Right ventricle myocardium superior (tissue), 1 donor: Measurements from ENCODE around the gene ZNF793. TPM values are rescaled to one million over a fixed set of nuclear protein-coding genes. Genes with fewer than 3 reads are reported as not detected.

Source experiments
- ATAC-seq: fragments of 200-7000 bp; cut with Tn5 transposase; one replicate; pipeline ENCODE4 v1.9.1; 2020; ENCODE audit warnings: mild to moderate bottlenecking; ENCODE audit not compliant: poor library complexity
- DNase-seq: peaks from one replicate; pipeline ENCODE4 v3.0.0-alpha.2; 2020
- intact Hi-C: fragments of 100-400 bp; cut with DNase I; formaldehyde crosslinking; loops from one replicate; pipeline ENCODE4 v1.11.2; 2022
- total RNA-seq: library from RNA; stranded (reverse); fragmentation: NEBNext Ultra II Directional; extraction: Animal tissue kit (Norgen Biotek cat#: 25700); gene quantifications from one replicate; pipeline ENCODE4 v1.2.1, GENCODE V29; 2021
- donor health status: DM: no; HTN: yes; CAD: no; lungs with severe emphysema.

ZNF793 gene
- total RNA-seq, 1 donor from 2014 or later: 5.7 TPM

DNA sequence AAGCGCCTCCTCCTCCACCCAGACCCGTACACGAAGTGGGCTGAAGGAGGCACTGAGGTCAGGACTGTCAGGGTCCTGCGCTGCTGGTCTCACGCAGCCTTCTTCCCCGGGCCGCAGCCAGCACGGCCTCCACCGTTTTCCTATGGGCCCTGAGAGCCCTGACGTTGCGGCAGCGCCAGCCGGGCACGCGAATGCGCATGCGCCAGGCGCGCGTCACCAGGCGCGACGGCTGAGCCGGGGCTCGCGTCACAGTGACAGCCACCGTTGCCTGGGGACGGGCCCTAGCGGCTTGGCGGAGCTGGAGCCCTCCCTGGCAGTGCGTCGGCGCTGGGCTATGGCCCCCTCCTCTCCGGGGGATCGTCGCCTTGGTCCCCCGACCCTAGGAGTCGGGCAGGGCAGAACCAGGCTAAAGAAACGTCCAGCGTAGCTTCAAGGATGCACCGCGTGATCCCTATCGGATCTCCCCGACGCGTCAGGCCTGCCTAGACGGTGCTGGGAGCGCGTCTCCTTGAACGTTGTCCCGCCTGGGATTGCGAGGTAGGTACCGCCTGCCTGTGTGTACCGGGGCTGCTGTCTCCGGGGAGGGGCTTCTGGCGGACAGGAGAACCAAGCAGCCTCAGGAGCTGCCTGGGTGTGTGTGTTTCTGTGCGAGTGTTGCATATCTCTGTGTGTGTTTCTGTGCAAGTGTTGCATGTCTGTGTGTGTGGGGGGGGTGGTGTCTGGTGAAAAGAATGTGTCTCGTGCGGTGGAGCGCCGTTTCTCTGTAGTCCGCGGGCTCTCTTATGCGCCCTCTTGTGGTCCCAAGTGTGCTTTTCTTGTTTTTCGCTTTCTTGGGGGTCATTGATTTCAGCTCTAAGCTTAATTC is 44.6 kb downstream of the ZNF793 start:
- peak; percentile 80 for ATAC-seq
- intact Hi-C loops: no loop called here
- peak; percentile 59 for DNase-seq

GRCh38 chr19:37563518-37563917 is 56.8 kb downstream of the ZNF793 start:
- ATAC-seq: no peak
- intact Hi-C loops: no loop called here
- no peak for DNase-seq

GRCh38 chr19:37564624-37565369 is 58.1 kb downstream of the ZNF793 start:
- DNase-seq (no peak), ATAC-seq (no peak)
- intact Hi-C loops: no loop called here

DNA sequence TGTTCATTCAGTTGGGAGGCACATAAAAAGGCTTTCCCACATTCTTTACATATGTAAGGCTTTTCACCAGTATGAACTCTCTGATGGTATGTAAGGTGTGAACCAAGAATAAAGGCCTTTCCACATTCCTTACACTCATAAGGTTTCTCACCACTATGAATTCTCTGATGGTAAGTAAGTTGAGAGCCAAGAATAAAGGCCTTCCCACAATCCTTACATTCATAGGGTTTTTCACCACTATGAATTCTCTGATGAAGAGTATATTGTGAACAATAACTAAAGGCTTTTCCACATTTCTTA is 58.6 kb downstream of the ZNF793 start:
- intact Hi-C loops: no loop called here
- DNase-seq (no peak), ATAC-seq (no peak)

GRCh38 chr19:37572203-37572602 is 65.5 kb downstream of the ZNF793 start:
- no peak for ATAC-seq
- intact Hi-C loops: no loop called here
- no peak for DNase-seq

DNA sequence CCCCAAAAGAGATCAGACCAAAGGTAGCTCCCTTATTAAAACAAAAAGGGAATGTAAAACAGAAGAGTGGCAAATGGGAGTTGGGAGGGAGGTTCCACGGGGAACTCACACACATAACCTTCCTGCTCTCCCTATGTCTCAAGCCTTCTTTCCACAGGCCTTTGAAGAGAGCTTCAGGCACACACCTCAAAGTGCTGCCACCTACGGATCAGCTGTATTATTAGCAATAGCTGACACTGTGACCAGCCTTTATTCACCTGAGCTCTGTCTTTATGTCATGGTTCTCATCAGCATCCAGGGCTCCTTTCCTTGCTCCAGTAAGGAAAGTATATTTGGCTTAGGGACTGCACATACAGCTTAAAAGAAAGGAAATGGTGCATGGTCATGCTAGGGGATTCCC is 76.6 kb downstream of the ZNF793 start:
- intact Hi-C loops: no loop called here
- no peak for ATAC-seq
- no peak for DNase-seq

Other genes starting within 250 kb of the ZNF793 start
- gene ZNF527, start 135.8 kb upstream of the ZNF793 start, total RNA-seq: 7.2 TPM
- 5.2 TPM for gene ZNF569, start 39.5 kb upstream of the ZNF793 start, total RNA-seq
- gene ZNF570, start 37.6 kb upstream of the ZNF793 start, total RNA-seq: 6.7 TPM
- gene ZNF571, start 87.9 kb downstream of the ZNF793 start, total RNA-seq: 2.4 TPM
- gene ZNF540, start 87.9 kb downstream of the ZNF793 start, total RNA-seq: 7.9 TPM
- gene ZFP30, start 148.5 kb downstream of the ZNF793 start, total RNA-seq: 5.8 TPM
- 7.1 TPM for gene ZNF607, start 212.8 kb downstream of the ZNF793 start, total RNA-seq